GM21737 (cell line): ENCODE results near the gene JAG1.
A peak's percentile ranks its signal among the peaks of the same experiment; 100 is the strongest.

Experiments used
- ATAC-seq: cut with Tn5 transposase; IDR thresholded peaks from one replicate; pipeline ENCODE4 v1.9.1; 2021; ENCODE audit warnings: mild to moderate bottlenecking, moderate library complexity; ENCODE audit not compliant: unreplicated experiment

Gene JAG1

GRCh38 chr20:10673842-10674683 is at the start of gene JAG1:
JAG1 (minus strand) TSS chr20:10673999; CDS start chr20:10673530, 469 bp downstream.
- peak; percentile 58 for ATAC-seq

DNA sequence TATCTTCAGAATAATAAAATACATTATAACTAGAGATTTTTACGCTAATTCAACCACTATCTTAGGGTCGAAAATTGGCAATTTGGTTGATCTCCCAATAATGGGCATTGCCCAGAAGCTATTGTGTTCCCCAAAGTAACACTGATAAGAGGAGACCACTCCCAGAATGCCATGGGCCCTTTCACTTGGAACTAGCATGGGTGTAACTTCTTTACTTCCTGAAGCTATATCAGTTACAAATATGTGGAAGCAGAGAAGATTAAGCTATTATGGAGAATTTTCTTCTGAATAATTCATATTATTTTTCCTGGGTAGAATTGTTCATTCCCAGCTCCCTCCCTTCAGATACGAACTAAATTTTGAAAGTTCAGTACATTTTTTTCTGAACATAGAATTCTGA is 48.2 kb upstream of the JAG1 start:
- ATAC-seq, result no peak

DNA sequence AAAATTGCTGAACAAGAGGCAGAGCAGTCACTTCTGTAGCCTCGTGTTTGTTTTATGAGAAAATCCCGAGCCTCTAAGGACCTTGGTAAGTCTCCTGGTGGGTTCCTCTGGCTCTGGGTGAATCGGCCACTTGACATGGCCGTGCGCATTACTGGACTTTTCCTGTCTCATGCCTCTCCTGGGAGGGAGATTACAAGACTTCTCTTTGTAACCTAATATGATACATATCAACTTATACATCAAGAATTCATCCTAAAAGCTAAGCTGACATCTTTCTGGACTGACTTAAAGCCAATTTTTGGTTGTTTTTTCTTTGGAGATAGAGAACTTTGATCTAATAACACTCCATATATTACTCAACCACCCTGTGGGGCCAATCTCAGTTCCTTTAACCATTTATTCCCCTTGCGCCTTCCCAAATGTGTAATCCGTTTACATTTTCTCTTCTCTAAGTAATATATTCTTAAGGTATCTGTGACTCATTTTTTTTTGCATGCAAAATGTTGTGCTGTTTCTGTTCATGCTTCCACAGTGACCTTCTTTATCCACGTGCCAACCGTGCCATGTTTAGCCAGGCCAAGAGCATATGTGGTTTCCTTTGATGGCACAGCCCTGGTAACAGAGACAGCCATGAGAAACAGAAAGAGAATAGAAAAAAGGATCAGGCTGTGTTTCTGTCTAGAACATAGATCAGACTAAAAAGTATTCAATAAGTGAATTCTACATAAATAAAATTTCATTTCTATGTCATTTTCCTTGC is 47.5 kb upstream of the JAG1 start:
- no peak for ATAC-seq

- no peak for ATAC-seq
These were observed 46.8 kb upstream of the JAG1 start for GRCh38 chr20:10720565-10720964.

DNA sequence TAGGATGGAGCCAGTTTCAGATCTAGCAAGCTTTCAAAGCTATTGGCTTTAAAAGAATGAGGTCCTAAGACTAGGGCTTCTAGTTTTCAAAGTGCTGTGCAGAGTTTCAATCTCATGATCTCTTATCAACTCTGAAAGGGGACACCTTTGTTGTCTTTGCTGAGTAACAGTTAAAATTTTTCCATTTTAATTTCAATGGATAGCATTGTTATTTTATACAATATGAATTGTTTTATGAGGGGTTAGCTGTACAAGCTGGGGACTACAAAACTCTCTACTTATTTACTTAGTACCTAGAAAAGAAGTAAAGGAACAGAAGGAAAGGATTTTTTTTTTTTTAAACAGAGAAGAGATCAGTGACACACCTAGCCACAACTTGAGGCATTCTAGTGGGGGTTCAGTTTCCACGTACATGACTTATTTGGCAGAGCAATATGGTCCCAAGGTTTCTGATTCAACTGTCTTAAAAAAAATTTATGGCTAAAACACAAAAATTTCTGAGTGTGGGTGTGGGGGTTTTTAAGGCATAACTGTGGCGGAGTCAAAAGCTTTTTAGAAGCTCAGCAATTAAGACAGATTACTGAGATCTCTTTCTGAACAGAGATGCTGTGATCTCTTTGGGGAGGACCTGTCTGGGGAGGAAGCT is 46.1 kb upstream of the JAG1 start:
- ATAC-seq, result no peak

GRCh38 chr20:10718661-10719060 is 44.9 kb upstream of the JAG1 start:
- no peak for ATAC-seq

DNA sequence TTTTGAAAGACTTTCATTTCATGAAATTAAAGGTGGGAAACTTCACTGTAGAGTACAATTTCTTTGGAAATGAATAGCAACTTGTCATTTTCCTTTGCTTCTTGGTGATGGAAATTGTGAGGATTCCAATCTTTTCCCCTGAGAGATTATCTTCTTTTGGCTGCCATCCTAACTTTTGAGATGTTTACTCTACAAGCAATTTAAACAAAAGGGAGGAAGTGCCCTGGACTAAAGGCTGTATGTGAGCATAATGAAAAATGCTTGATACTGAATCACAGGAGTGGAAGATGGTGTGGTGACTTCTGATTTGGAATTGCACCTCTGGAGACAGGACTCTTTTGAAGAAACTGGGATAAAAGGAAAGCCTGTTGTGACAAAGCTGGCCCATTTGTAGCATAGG is 43.1 kb upstream of the JAG1 start:
- ATAC-seq, result no peak

GRCh38 chr20:10715035-10715434 is 41.2 kb upstream of the JAG1 start:
- no peak for ATAC-seq

DNA sequence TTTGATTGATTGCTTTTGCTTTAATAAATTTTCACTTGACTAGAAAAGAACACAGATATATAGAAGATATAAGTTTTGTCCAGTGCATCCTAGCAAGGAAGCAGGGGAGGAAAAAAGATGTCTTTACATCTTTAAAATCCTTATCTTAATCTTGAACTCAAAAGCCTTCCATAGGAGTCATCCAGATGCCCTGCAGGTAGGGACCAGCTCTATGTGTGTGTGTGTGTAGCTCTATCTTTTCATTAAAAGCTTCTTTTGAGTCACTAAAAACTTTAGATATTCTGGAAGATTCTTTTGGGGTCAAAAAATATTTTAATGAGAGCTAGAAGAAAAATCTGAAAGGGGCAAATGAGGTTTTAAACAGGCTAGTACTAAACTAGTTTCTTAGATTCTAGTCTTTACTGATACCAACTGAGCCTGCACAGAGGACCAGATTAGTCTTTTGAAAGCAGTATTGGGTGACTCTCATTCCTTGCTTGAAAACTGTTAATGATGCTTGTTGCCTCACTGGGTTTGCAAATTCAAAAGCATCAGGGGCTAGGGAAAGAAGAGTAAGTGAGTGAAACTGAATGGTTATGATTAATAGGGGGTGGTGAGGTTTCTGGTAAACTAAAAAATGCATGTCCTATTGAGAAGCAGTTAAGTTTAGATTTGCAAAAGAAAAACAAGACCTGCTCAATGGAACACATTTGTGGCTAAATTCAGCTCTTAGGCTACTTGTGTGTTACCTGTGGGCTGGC is 40.6 kb upstream of the JAG1 start:
- no peak for ATAC-seq

- ATAC-seq, result no peak
These were observed 39.4 kb upstream of the JAG1 start for GRCh38 chr20:10713161-10713560.

GRCh38 chr20:10711903-10712451 is 38.2 kb upstream of the JAG1 start:
- no peak for ATAC-seq

GRCh38 chr20:10710991-10711775 is 37.4 kb upstream of the JAG1 start:
- no peak for ATAC-seq

- ATAC-seq, result no peak
These were observed 36.1 kb upstream of the JAG1 start for GRCh38 chr20:10709916-10710315.

DNA sequence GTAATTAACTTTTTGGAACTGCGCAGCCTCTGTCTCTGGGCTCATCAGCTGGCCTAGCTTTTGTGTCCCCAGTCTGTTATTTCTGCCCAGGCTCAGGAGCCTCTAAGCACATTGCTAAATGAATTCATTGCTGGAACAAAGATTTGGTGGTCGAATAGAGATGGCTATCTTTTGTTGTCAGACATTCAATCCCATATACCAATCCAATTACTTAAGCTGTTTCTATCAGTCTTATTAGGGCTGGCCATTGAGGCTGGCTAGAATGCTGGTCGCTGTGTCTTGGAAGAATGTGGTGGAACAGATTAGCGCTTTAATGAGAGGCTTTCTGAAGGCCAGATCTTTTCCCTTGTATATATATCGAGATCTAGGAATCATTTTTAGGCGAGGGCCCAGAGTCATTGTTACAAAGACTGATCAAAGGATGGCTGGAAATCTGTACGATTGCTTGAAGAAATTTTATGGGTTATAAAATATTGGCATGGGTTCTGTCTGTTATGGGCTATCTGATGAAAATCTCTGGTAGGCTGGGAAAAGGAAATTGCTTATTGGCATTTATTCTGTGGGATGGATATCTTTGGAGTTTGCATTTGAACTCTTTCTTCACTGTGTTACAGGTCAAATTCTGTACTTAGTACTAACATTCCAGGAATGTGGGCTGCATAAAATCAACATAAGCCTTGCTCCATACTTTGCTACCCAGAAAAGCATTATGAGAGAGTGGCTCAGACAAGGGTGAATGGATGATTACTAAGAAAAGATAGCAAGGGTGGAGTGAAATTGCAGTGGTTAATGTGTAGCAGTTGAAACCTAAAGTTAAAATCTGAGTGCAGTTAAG is 34.8 kb upstream of the JAG1 start:
- ATAC-seq, result no peak

DNA sequence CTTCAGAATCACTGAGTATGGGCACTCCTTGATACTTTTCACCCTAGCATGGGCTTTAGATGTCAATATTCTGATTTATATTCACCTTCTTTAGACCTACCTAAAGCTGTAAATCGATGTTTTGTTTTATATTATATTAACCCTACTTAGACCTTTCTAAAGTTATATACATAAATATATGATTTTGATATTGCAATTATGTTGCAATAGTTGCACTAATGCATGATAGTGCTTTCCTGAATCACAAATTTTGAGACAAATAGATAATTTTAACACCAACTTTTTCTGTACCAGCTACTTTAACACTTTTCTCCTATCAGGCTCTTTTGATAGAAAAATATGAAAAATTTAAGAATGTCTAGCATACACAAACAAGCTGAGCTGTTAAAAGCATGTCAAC is 34.0 kb upstream of the JAG1 start:
- no peak for ATAC-seq

GRCh38 chr20:10707068-10707467 is 33.3 kb upstream of the JAG1 start:
- no peak for ATAC-seq

DNA sequence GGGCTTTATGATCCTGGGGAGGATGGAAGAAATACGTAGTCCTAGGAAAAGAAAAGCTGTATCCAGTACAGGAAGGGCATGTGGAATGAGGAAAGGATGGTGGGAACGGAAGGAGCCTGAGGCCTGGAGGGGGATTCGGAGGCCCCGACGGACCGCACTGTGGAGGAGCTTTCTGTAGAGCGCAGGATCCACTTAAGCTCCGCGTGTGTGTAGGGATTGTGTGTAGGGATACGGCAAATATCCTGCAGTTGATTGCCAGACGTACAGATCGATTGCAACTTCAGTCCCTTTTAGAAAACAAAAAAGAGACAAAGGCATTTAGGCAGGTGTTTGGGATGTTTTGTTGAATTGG is 32.6 kb upstream of the JAG1 start:
- ATAC-seq, result no peak

- no peak for ATAC-seq
These were observed 32.1 kb upstream of the JAG1 start for GRCh38 chr20:10705801-10706459.

GRCh38 chr20:10701607-10702006 is 27.8 kb upstream of the JAG1 start:
- no peak for ATAC-seq
